SK-N-DZ (cell line): ENCODE data around the gene FEM1A.
"Not testable (repeated sequence)": the region's sequence is repeated elsewhere in the genome, so short reads cannot be mapped to it uniquely, and the experiment has no call there.

Experiments used
- DNase-seq: peaks from one replicate; pipeline ENCODE4 v3.0.0-alpha.2; 2015; ENCODE audit warnings: low spot score

The FEM1A gene

DNA sequence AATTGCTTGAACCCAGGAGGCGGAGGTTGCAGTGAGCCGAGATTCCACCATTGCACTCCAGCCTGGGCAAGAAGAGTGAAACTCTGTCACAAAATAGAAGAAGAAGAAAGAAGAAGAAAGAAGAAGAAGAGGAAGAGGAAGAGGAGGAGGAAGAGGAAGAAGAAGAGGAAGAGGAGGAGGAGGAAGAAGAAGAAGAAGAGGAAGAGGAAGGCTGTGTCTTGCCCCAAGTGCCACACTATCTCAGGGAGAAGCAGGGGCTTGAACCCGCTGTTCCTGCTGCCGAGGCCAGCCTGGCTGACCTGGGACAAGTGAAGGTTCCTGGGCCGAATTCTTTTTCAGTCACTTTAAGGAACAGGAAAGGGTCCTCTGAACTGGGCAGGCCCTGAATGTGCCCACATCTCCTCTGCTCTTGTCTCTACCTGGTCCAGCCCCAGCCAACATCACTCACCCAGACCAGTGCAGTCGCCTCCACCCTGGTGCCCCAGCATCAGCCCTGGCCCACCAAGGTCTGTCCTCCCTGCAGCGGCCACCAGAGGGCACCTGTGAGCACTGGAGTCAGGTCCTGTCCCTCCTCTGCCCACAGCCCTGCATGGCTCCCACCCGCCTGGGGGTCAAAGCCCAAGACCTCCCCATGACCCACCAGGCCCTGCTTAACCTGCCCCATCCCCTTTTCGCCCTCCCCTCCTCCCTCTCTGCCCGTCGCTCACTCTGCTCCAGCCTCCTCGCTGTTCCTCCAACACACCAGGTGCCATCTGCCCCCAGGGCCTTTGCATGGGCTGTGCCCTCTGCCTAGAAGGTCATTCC, 20.0 kb downstream of the FEM1A start:
- DNase-seq, result peak; percentile 63

DNA sequence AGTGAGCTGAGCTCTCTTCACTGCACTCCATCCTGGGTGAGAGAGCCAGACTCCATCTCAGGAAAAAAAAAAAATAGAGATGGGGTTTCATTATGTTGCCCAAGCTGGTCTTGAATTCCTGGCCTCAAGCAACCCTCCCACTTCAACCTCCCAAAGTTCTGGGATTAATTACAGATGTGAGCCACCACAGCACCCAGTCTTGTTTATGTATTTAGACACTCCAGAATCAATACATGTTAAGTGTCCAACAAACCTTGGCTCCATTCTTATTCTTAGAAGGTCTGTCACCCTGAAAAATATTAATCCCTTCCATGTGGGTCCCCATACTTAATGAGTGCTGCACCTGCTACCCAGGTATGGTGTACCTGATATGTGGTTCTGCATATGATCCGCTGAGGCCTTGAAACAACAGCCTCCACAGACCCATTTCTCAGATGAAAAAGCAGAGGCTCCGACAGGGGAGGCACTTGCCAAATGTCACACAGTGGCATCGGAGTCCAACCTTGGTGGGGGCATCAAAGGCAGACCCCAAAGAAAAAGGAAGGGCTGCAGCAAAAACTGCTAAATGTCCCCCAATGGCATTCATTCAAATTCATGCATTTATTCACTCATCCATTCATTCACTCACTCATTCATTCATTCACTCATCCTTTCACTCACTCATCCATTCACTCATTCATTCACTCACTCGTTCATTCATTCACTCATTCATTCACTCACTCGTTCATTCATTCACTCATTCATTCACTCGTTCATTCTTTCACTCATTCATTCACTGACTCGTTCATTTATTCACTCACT, 23.3 kb downstream of the FEM1A start:
- no peak for DNase-seq

DNA sequence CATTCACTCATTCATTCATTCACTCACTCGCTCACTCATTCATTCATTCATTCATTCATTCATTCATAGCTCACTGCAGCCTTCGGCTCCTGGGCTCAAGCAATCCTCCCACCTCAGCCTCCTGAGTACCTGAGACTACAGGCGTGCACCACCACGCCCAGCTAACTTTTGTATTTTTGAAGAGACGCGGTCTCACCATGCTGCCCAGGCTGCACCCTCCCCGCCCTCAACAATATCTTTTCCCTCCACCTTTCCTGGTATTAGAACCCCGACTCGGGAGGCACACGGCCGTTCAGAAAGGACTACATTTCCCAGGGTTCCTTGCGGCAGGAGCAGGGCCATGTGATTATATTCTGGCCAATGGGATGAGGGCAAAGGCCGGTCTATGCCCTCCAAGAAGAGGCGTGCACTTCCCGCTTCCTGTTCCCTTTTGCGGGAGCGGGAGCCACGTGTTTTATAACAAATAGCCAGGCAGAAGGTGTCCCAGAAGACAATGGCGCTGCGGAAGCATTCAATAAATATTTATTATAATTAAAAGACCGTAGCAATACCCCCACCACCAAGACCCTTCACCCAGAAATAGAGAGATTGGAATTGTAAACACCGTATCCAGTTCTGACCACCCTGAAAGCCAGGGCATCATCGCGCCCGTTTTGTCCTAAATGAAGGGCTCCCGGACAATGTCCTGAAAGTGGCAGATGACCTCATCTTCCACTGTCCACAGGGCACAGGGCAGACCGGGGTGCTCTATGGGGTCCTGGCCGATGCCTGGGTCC, 24.1 kb downstream of the FEM1A start:
- peak; percentile 95 for DNase-seq

DNA sequence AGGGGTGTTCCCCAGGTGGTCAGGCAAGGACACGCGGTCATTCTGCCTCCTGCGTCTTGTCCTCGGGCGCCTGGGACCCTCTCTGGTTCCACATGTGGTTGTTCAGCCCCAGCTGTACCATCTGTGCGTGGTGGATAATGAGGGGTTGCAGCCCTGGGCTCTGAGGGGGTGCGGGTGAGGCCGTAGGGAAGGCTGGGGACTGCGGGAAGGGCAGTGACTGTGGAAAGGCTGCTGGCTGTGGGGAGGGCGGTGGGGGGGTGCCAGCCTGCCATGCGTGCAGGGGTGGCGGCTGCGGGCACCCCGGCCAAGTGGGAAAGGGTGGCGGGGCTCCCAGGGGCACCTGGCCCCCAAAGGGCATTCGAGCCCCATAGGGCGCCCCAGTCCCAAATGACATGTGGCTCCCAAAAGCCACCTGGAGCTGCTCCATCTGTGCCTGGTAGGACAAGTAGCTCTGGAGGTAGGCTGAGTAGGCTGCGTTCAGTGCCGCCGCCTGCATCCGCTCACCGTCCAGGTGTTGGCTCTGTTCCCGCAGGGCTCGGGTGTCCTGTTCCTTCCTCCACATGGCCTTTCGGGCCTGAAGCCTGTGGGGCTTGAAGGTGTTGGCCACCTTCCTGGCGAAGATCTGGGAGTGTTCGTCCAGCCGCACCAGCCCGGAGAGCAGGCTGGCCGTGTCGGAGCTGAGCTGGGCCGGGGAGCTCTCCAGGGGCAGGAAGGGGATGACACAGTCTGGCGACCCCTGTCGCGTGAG, 24.8 kb downstream of the FEM1A start:
- DNase-seq, result no peak

DNA sequence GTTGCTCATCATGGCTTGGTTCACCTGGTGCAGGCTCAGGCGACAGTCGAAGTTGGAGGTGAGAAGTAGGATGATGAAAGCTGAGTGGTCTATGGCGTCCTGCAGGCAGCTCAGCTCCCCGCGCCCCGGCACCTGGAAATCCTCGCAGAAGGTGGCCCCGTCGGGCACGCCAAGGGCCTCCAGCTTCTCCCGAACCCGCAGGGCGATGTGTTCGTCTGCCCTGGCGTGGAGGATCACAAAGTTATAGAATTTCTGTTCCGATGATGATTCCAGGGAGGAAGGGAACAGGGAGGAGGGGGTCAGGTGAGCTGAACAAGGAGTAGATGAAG, 25.4 kb downstream of the FEM1A start:
- no peak for DNase-seq

DNA sequence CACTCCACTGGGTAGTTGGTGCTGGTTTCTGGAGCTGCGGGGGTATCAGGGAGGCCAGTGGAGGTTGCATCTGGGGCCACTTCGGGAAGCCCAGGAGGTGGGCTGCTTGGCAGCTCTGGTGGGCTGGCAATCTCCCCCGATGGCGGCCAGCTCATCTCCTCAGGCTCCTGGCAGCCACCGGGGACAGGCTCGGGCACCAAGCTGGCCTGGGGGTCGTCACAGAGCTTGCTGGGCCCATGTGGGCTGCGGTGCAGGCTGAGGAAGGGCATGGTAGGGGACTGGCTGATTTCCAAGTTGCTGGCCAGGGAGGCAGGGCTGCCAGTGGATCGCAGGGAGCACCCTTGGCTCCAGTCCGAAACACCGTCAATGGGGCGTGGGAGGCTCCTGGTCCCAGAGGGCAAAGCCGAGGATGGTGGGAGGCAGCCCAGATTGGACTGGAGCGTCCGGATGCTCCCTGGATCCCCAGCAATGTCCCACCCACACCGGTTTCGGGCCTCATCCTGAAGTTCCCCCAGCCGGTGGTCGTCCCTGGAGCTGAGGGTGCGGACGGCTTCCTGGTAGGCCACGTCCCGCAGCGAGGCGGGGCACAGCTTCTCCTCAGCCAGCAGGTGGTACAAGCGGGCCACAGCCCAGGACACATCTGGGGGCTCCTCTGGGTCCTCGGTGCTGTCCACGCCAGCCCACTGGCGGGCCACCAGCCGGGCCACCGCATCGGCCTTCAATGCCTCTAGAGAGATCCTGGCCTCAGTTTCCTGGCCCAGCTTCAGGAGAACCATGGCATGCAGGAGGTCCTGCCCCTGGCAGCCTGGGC, 26.1 kb downstream of the FEM1A start:
- no peak for DNase-seq

DNA sequence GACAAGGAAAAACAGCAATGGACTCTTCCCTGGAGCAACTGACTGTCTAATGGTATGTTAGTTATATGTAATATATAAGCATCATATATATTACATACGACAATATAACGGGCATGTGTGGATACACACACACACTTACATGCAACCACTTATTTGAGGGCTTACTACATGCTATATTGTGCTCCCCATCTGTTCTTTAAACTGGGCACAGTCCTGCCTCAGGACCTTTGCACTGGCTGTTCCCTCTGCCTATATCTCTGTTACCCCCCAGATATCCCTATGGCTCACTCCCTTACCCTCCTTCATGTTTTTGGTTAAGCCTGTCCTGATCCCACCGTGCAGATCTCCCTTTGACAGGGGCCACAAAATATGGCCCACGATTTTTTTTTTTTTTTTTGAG, 29.7 kb downstream of the FEM1A start:
- no peak for DNase-seq

DNA sequence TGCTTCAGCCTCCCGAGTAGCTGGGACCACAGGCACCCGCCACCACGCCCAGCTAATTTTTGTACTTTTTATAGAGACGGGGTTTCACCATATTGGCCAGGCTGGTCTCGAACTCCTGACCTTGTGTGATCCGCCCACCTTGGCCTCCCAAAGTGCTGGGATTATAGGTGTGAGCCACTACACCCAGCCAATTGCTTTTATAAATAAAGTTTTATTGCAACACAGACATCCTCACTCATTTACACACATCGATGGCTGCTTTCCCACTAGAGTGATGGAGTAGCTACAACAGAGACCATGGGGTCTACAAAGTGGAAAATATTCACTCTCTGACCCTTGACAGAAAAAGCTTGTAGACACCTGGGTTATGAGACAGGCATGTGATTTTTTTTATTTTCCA, 30.8 kb downstream of the FEM1A start:
- DNase-seq, result not testable (repeated sequence)

DNA sequence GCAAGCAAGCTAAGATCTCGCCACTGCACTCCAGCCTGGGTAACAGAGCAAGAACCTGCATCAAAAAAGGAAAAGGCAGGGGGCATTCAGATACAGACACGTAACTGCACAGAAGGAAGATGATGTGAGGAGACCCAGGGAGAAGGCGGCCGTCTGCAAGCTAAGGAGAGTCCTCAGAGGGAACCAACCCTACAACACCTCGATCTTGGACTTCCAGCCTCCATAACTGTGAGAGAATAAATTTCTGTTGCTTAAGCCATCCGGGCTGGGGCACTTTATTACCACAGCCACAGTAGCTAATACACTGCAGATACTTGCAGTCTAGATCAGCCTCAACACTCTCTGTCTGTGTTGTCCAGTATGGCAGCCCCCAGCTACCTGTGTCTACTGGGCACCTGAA, 32.0 kb downstream of the FEM1A start:
- no peak for DNase-seq

DNA sequence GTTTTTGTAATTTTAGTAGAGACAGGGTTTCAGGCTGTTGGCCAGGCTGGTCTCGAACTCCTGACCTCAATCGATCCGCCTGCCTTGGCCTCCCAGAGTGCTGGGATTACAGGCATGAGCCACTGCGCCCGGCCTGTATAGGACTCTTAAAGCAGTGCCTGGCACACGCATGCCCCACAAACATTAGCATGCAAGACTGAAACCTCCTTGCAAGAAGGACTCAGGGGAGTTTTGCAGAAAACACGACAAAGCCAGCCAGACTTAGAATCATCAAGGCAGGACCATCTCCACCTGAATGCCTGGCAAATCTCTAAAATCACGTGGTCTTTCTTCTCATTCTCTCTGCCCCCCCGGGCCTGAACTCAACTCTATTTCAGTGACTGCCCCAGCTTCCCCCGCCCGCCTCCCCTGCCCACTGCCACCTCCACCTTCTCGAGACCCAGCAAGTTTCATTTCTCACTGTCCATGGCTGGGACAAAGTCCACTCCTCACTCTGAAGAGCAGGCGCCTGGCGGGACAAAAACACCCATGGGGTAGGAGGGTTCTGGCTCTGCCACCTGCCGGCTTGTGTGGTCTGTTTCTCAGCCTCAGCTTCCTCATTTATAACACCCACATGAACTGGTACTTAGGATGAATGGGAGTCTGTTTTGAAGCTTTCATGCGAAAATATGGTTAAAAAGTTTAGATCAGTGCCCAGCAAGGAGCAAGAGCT, 37.6 kb downstream of the FEM1A start:
- no peak for DNase-seq

DNA sequence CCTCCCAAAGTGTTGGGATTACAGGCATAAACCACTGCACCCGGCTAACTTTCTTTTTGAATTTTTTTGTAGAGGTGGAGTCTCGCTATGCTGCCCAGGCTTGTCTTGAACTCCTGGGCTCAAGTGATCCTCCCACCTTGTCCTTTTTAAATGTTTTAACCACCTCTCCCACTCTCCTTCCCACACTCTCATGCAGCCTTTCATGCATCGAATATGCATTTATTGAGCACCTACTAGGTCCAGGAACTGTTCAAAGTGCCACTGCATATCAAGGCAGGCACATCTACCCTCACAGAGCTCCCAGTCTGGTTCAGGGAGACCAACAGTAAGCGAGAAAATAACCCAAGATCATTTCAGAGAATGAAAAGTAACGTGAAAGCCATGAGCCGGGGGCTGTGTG, 38.8 kb downstream of the FEM1A start:
- no peak for DNase-seq

DNA sequence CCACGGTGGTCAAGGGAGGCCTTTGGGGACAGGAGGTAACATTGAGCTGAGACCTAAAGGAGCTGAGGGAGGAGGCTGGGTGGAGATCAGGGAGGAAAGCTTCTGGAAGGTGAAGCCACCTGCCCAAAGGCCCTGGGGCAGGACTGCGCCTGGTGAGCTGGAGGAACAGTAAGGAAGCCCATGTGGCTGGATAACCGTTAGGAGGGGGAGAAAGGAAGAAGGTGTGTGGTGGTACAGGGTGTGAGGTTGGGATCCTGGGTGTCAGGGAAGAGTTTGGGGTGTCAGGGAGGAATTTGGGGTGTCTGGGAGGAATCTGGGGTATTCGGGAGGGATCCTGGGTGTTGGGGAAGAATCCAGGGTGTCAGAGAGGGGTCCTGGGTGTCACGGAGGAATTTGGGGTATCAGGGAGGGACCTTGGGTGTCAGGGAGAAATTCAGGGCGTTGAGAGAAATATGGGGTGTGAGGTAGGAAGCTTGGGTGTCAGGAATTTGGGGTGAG, 39.3 kb downstream of the FEM1A start:
- no peak for DNase-seq

DNA sequence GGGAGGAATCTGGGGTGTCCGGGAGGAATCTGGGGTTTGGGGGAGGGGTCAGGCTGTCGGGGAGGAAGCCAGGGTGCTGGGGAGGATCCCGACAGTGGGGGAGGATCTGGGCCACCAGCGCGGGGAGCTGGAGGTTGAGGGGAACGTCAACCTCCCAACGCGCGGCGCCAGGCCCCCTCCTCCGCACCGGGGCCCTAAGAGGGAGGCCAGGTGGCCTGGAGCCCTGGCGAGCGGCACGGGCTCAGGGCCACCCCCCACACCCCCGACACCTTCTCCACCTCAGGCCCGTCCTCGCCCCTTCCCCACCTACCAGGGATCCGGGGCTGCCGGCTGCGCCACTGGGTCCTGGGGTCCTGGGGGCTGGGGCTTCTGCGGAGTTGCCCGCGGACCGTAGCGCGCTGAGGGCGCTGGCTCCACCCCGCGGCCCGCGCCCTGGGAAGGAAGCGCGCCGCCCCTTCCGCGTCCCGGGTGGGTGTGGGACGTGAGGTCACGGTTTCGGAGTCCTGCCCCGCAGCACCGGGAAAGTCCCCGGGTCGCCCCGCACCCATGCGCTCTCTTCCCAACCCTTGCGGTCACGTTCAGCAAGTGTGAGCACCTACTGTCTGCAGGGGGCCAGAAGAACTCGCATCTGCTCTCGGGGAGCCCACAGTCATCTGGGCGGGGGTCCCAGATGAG, 39.9 kb downstream of the FEM1A start, which contains the start of gene TICAM1:
TSS of gene TICAM1 (minus strand) at position 409 of the 675 bp plus-strand sequence. CDS start 13,335 bp downstream, outside the sequence.
- DNase-seq, result no peak

DNA sequence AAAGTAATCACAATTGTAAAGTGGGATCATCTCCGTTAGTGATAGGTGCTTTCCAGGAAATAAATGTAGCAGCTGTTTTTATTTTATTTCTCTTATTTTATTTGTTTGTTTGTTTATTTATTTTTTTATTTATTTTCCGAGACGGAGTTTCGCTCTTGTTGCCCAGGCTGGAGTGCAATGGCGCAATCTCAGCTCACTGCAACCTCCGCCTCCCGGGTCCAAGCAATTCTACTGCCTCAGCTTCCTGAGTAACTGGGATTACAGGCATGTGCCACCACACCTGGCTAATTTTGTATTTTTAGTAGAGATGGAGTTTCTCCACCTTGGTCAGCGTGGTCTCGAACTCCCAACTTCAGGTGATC, 40.4 kb downstream of the FEM1A start:
- DNase-seq, result not testable (repeated sequence)

DNA sequence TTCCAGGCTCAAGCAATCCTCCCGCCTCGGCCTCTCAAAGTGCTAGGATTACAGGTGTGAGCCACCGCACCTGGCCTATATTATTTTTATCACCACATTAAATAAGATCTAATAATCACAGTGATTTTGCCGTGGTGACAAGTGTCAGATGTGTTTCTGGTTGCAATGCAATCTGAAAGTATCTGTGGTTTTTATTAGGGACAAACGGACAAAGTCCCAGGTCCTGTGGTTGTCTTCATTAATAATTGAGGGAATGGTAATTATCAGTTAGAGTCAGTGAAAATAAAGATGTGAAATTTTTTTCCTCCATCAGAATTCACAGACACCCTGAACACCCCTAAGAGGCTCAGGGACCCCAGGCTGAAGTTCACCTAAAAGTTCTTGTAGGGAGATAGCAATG, 41.2 kb downstream of the FEM1A start:
- no peak for DNase-seq

DNA sequence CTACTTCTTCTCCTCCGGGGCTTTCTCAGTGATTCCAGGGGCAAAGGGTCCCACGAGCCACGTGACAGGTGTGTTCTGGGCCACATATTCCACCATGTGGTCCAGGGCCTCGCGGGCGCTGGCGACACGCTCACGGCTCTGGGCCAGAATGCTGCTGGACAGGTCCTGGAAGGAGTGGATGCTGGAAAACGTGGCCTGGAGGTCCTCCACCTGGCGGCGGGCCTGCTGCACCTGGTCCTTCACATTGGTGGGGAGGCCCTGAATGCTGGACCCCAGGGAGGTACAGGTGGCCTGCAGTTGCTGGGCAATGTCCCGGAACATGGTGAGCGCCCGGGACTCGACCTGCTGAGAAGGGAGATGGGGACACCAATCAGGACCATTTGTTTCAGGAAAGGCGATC, 47.7 kb downstream of the FEM1A start:
- DNase-seq, result no peak

DNA sequence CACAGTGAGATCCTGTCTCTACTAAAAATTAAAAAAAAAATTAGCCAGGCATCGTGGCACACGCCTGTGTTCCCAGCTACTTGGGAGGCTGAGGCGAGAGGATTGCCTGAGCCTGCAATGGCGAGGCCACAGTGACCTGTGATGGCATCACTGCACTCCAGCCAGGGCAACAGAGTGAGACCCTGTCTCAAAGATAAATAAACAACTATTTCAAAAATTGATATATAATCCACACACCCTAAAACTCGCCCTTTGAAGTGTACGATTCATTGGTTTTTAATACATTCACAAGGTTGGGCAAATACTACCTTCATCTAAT, 52.1 kb downstream of the FEM1A start:
- DNase-seq, result no peak

DNA sequence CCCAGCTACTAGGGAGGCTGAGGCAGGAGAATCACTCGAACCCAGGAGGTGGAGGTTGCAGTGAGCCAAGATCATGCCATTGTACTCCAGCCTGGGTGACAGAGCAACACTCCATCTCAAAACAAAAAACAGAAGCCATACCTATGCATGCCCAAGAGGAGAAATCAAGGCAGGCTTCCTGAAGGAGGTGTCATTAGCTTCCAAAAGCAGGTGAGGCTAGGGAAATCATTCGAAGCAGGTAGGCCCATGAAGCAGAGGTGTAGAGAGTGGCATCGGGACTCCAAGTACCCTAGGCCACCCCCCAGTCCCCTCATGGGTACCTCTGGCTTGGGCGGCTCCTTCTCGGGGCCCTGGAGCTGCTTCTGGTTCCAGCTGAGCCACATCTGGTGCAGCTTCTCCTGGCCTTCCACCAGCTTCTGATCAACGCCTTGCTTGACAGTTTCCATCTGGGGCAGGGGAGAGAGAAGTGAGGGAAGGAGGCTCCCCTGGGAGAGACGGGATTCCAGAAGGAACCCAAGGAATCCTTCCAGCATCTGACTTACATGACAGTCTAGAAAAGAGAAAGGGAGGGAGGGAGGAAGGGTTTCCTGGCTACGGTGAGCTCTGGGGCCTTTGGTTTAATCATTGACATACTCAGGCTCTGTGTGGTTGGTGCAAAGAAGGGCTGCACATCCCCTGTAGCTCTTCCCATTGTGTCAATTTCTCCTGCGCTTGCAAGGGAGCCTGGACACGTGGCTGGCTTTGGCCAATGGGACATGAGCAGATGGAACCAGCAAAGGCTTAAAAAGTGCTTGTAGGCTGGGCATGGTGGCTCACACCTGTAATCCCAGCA, 53.0 kb downstream of the FEM1A start:
- DNase-seq, result no peak

DNA sequence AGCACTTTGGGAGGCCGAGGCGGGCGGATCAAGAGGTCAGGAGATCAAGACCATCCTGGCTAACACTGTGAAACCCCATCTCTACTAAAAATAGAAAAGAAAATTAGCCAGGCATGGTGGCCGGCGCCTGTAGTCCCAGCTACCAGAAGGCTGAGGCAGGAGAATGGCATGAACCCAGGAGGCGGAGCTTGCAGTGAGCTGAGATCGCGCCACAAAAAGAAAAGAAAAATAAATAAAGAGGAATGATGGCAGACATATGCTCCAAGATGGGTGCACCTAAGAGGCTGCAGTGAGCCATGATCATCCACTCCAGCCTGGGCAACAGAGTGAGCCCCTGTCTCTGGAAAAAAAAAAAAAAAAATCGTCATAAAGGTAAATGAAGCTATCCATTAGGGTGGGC, 54.4 kb downstream of the FEM1A start:
- not testable (repeated sequence) for DNase-seq
